Stimulated activated CD4-positive, alpha-beta T cell treated with anti-CD3 and anti-CD28 coated beads, Interleukin-12 subunit alpha, Interleukin-12 subunit beta, amount 100 ng/mL, for 48 hours (primary cell): ENCODE measurements around the gene RBMS3.

Experiments used
- DNase-seq, 3 donors: peaks; one replicate each; pipeline ENCODE4 v3.0.0-alpha.2; 2020; ENCODE audit warnings: low read depth in 2 of 3, low spot score in 1 of 3

The RBMS3 gene

DNA sequence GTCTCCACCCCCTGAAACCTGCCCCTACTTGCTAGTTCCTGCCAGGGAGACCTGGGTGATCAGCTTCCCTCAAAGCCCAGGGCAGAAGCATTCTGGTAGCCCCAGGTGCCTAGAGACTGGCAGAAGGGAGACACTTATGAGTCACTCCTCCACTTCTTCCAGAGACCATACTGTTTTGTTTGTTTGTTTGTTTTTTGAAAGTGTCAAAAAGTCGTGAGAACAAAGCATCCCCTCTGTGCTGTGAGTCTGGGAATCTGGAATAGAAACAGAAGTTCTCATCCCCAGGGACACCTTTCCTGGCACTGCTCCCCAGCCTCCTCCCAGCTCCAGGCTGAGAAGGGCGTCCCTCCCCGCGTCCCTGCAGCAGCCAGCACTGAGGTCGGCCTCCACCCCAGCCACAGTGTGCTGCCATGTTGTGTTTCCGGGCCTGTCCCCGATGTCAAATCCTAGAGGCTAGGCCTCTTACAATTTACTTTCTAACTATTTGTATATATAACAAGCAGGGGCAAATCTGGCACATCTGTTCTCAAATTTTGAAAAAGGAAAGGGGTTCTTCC lies 573.0 kb downstream of the RBMS3 start:
- DNase-seq: no peak

DNA sequence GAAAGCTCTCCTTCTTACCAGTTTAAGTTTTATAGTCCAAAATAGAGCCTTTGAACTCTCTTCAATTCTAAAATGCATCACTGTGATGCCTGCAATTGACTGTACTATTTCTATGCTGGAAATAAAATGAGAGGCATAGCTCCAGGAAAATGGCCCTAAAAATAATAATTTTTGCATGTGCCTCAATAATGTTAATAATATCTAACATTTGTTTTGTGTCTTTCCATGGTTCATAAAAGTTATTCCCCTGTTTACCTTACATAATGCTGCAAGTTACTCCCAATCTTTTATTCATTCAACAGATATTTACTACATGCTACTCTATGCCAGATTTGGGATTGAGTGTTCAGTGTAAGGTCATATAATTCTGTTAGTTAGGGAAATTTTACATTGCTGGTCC lies 574.0 kb downstream of the RBMS3 start:
- DNase-seq: no peak

DNA sequence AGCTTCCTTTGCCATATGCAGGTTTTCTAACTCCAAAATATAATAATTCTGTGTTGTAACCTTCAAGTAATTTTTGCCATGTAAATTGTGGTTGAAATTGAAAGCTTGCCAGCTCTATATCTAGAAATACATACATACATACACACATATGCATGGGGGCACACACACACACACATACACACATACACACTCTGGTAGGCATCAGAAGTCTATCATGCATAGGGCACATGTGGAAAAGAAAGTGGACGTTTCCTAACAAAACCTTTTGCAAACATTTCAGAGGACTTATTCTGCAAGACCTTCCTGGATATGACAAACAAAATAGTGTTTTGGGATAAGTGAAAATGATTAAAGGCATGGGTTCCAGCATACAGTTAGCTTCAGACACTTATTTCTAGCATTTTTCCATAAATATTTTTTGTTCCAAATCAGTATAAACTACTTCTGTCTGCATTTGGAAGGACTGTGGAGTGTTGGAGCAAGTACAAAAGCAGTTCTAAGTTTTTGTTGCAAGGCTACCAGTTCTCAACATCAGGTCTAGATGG lies 578.9 kb downstream of the RBMS3 start:
- DNase-seq: no peak

DNA sequence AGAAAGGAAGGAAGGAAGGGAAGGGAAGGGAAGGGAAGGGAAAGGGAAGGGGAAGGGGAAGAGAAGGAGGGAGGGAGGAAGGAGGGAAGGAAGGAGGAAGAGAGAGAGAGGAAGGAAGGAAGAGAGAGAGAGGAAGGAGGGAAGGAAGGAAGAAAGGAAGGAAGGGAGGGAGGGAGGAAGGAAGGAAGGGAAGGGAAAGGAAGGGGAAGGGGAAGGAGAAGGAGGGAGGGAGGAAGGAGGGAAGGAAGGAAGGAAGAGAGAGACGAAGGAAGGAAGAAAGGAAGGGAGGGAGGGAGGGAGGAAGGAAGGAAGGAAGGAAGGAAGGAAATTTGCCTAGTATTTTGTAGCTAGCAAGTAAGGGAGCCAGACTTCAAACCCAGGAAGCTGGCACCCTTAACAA lies 583.9 kb downstream of the RBMS3 start:
- no peak for DNase-seq

DNA sequence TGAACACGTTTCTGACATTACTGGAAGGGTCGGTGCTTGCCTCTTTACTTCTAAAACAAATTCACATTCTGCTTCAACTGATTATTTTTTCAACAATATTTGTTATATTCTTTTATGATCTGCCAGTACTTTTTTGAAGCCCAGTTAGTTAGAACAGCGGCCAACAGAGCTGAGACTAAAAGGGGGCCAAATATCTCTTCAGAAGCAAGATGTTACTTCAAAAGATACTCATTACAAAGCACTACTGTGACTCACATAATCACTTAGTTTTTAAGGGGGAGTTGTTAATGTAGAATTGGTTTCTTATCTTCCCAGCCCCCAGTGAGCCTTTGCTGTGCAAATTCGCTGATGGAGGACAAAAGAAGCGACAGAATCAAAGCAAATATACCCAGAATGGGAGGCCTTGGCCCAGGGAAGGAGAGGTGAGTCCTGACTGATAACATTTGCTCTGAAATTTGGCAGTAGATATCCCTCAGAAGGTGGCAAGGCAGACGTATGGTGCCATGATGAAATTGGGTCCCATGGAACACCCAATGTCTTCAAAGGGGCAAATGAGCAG lies 587.8 kb downstream of the RBMS3 start:
- no peak for DNase-seq

DNA sequence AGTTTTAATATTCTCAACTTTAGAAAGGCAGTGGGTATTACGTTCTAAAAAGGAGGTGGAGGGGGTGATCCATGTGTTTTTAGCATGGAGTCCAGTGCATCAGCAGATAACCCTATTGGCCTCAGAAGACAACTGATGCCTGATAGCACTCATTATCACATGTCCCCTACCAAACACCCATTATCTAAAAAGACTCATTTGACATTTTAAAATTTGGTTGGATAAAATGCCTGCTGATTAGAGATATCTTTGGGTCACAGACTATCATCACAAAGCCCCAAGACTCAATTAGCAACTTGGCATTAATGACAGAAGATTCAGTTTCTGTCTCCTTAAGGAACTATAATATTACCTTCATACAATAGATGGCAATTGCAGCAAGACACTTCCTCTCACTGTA lies 589.3 kb downstream of the RBMS3 start:
- no peak for DNase-seq

DNA sequence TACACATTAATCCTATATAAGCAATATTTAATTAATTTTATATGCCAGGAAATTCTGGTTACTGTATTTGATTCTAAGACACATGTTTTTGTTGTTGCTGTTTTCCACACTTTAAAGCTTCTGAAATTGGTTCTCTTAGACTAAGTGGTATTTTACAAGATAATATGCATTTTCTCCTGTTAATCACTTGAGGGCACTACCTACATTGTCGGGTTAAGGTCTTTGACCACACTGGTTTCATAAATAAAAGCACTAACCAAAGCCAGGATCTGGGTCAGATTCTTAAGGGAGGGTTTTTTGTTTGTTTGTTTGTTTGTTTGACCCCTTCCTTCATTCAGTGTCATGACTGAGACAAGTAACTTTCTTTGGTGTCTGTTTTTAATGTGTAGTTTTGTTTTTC lies 590.2 kb downstream of the RBMS3 start:
- DNase-seq: no peak

DNA sequence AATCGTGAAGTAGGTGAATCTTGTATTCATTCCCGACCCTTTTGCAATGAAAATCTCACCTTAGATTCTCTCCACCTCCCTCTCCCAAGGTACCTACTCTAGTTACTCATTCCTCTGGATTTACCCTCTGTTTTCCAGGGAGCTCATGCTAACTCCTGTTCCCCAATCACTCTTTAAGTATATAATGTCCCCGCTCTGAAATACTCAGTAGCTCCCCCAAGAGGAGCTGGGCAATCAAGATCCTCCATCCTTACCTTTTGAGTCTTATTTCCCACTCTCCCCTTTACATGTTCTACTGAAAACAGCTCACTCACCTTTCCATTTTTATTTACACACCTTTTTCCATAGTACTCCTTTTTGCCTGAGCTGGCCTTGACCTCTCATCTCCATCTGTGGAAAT lies 599.9 kb downstream of the RBMS3 start:
- DNase-seq: no peak

DNA sequence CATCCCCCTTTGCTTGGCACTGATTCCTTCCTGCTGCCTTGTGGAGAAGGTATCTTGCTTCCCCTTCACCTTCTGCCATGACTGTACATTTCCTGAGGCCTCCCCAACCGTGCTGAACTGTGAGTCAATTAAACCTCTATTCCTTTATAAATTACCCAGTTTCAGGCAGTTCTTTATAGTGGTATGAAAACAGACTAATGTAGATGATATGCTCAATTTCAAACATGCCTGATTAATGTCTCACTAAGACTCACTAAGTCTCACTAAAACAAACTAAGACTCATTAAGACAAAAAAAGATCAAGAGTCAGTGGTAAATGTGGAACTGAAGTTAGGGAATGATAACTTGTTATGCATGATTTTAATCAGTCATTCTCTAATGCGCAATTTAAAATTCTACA lies 606.6 kb downstream of the RBMS3 start:
- DNase-seq: no peak

DNA sequence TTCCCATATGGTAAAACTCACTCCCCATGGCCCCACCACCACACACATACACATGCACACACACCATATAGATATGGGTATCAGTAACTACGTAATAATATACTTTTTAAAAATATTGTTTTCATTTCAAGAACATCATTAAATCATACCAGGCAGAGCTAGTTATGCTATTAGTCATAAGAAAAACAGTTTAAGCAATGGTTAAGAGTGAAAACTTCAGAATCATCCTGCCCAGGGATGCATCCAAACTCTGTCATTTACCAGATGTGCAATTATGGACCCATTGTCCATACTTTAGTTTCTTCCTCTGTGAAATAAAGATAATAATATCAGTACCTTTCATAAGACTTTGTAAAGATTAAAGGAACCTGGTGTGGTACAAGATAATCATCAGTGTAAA lies 608.3 kb downstream of the RBMS3 start:
- no peak for DNase-seq

DNA sequence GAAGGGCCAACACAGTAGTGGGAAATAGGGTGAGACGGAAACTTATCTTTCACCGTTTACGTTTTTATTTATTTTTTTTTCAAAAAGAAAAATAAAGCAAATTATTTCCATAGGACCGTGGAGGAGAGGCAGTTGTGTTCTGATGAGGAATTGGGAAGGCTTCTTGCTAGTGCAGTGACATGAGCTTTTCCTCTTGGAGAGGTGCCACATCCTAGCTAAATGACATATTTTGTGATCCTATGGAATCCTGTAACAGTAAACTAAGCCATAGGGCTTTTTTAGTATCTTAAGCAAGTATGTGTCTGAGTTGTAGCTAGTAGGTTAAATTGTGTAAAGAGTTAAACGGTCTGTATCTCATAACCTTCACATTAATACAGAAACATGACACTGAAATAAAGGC lies 609.9 kb downstream of the RBMS3 start:
- no peak for DNase-seq

DNA sequence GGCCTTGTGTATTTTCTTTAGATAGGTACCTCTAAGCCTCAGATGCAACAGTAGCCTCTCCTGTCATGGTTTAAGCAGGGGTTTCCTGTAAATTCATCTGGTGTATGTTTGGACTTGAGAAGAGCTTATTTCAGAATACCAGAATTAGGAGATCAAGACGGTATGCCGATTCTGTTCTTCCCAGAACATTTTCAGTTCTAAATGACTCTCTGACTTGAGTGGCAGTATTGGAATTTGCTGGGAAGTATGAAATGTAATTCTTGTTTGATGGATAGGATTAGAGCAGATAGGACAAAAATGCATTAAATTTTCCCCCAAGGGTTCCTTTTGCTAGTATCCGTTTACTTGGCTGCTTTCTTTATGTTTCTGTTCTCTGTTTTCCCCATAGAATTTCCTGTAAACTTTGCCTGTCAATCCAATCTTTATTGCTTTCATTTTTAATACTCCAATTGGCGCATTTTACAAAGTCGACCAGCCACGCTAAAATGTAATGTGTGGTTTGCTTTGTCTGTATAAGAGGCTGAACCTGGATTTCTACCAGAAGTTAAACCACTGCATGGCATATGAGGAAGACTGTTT lies 612.2 kb downstream of the RBMS3 start:
- no peak for DNase-seq

DNA sequence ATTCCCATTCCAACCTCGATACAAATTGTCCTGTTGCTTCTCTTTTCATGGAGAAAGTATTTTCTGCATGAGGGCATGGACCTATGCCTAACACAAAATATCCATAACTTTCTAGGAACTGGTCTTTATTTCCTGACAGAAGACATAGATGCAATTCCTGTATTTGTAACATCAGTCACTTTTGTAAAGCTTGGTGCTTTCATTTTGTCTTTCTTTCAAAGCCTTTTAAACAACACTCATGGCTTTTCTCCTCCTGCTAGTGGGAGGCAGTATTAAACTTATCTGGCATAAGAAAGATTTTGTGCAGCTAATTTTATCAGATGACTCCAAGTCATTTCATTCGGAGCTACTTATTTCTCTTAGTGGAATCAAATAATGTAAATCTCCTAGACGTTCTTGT lies 616.0 kb downstream of the RBMS3 start:
- DNase-seq: no peak

DNA sequence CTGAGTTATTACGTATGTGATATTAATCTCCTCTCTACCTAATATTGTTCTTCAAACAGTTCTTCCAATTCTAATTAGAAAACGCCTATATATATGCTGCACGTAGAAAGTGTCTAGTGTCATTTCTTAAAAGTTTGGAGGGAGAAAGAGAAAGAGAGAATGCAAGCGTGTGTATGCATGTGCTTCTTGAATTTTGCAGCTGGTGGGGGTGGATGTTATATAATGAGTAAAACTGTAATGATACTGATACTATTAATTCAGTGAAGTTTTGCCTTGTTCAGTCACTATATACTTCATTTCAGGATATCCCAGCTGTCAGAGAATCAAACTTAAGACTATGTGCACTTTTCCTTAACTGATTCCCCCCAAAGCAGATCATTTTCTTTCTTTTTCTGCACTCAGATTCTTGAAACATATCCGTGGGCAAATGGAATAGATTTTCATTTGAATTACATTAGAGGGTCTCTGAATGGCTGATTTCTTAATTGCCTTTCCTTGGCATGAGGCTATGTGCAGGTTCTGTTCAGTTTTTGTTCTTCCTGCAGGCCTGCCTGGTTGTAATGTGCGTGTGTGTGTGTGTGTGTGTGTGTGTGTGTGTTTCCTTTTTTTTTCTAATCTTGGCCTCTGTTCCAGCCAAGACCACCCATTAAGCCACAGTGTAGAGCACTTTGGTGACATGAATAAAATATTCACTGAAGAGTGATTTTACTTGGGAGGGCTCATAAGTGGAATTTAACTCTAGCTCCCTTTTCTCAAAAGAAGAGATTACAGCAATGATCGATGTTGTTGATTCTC lies 617.5 kb downstream of the RBMS3 start:
- no peak for DNase-seq

DNA sequence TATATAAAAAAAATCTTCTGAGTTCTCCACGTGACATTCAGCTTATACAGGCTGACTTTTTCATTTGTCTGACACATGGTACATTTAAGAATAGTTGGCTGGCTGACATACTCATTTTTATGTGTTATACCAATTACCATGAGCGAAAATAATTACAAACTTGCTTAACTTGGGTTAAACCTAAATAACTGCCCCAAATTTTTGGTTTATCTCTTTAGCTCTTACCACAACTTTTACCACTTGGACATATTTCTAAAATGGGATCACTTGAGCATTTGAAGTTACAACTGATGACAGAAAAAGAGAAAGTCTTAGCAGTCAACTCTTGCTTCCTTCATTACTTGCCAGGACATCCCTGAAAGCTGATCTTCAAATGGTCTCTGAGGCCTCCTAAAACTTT lies 618.1 kb downstream of the RBMS3 start:
- DNase-seq: no peak

DNA sequence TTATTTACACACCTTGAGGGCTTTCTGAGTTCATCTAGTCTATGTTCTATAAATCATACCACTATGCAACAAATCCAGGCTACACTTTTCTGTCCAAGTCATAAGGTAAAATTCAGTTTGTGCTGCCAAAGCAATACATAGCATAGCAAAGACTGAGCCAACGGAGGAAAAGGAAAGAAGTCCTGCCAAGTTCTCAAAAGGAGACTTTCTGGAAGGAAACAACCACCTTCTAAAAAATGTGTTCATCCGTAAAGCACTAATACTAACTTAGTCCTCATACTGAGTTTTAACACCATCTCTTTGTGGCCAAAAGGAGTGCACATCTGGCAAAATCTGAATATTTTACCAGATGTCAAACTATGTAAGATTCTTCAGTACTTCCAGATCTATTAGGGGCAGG lies 620.2 kb downstream of the RBMS3 start:
- no peak for DNase-seq

DNA sequence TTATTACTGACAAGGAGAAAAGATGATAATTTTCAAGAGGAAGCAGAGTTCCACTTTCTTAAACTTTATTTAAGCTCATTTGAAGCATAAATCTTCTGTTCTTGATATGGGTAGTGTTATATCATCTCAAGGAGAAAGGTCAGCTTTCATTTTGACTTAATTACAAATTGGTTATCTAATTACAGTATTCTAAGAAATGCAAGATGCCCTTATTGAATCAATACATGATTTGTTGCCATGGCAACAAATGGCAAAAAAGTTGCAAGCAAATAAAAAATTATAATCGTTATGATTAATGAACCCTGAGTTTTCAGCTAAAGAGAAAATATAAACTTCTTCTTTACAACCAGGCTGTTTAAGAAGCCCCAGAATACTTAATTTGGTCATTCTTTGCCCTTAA lies 622.7 kb downstream of the RBMS3 start:
- no peak for DNase-seq

DNA sequence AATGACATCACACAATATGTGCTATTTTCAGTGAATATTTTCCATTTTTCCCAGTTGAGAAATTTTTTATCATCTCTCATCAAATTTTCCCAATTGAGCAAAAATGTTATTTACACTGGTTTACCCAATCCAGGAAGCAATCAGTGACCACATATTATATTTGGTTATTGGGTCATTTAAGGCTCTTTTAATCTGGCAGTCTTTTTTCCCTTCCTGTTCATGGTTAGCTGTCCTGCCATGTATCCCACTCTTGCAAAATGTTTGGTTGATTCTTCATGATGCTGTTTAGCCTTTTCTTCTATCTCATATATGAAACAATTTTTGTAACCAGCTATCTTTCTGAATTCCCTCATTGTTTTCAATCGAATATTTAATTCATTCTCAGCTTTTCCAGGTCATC lies 626.0 kb downstream of the RBMS3 start:
- no peak for DNase-seq

DNA sequence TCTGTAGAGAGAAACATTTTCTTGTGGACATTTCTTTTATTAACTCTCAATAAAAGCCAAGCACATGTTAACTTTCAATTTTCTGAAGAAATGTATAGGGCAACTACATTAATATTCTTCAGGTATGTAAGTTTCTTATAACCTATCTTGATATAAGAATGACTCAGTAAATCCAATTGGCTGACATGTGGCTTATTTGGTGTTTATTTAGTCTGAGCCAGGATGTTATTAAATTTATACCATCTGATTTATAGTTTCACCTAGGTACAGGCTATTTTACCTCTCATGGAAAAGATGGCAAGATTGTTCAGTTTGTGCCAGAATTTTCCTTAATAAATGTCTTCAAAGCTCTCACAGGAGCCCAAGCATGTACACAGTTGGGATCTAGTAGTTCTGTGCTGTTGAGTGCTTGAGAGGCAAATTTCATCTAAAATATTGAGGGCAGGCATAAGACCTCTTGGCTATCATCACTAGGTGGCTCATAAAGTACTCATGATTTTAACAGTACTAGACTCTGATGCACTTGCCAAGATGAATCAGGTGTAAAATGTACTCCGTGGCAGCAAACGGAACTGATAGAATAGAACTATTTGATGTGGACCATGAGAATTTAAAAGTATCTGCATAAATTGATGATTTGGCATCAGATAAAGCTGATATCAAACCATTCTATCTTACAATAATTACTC lies 631.9 kb downstream of the RBMS3 start:
- DNase-seq: no peak

DNA sequence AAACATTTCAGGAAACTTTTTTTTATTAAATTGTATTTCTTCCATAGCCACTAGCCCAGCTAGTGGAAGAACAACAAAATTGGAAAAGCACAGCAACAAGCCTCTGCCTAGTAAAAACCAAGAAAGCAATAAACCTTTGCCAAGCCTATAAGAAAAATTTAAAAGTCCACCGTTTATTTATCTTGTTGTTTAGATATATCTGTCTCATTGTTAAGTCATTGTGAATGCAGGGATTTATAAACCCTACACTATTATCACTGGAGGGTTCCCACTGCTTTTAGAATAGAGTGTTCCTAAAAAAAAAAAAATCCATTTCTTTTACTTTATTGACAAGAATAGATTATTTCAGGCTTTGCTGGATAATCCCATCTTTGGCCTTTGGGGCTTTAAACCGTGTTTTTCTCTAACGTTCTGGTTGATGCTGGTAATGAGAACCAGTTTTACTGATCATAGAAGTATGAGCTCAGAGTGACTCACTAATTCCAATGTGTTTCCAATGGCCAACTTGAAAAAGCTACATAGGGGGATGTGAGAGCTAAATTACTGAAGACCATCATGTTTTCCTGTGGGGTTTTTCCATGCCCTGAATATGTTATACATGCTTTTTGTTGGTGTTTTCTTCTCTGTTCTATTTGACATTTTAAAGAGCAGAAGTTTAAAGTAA lies 634.1 kb downstream of the RBMS3 start:
- DNase-seq: no peak

DNA sequence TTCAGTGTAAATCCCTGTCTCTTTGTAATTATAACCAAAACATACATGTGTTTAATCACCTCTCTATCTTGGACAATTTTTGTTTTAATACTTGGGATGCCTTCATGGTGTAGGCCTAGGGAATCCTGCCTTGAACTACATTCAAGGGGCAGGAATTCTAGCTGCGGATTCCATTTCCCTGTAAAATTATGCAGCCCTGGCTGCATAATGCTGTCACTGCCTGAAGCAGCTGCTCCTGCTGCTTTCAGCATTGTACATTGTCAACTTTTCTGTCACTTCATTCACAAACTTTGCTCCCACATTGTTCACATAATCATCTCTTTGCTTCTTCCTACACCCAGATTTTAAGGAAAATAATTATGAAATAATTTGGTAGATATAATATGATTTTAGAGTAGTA lies 638.7 kb downstream of the RBMS3 start:
- no peak for DNase-seq
